NCI-H1092 treated with DMSO at 0.1 percent for 48 hours (cell line): Measurements from ENCODE around the gene ADAMTS19.
A peak's percentile ranks its signal among the peaks of the same experiment; 100 is the strongest.

ENCODE experiments used
- DNase-seq: peaks from one replicate; lab custom pipeline; 2025; lab: John Stamatoyannopoulos, UW

The ADAMTS19 gene

DNA sequence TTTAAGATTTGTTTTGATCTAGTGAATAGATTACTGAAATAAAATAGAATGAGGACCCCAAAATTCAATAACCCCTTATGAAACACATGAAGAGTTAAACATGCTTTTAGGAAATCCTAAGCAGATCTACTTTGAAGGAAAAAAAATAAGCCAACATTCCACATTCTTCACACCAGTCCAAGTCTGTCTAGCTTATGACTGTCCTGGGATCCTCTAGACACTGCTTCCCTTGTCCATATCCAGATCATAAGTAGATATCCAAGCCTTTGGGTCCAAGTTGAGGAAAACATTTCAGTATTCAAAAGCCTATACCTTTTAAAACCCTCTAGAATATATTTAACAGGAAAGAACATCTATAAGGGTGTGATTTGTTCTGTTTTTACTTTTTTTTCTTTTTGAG lies 228.9 kb downstream of the ADAMTS19 start:
- DNase-seq = no peak

DNA sequence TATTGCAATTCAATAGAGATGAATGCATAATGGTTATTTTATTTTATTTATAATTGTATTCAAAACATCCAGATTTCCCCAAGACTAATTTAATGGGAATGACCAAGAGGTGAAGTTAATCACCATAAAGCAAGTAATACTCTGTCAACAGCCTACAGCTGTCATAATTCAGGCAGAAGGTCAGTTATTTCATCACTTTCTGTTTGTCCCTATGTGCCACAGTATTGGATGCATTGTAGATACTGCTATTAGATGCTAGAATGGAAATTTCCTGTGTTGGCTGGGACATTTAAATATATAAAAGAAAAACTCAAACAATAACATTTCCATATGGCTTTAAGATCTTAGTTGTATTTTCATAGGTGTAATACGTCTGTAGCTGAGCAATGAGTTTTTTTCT lies 231.1 kb downstream of the ADAMTS19 start:
- no peak for DNase-seq

DNA sequence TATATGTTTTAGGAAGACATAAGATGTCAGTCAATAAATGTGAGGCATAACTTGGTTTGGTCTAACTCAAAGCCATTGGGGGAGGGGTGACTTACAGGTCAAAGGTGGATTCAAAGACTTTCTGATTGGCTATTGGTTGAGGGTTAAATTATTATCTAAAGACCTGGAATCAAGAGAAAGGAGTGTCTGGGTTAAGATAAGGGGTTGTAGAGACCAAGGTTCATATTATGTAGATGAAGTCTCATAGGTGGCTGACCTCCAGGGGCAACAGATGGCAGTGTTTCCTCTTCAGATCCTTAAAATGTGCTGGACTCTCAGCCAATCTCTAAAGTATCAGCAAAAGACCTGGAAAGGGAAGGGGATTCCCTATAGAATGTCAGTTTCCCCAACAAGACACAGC lies 236.5 kb downstream of the ADAMTS19 start:
- DNase-seq = no peak

DNA sequence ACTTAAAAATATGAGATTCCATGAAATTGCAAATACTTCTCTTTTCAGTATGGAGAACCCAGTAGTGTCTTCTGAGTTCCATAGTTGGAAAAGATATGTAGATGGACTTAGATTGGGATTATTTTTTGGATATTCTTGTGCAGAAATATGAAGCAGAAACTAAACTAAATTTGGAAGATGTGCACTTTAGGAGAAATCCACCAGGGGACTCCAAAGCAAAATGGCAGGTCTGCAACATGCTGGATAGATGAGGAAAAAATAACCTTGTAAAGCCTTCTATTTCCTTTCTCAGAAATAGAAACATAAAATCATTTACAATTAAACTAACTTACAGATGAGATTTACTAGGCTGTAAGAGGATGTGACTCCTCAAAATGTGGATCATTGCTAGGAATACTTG lies 238.6 kb downstream of the ADAMTS19 start:
- no peak for DNase-seq

DNA sequence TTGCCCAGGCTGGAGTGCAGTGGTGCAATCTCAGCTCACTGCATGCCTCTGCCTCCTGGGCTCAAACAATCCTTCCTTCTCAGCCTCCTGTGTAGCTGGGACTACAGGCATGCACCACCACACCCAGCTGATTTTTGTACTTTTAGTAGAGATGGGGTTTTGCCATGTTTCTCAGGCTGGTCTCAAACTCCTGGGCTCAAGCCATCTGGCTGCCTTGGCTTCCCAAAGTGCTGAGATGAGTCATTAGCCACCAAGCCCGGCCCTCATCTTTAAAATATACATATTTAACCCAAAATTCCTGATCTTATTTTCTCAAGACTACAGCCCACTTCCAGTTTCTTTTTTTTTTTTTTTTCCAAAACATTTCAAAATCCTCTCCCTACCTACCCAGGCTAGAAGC lies 256.1 kb downstream of the ADAMTS19 start:
- no peak for DNase-seq

DNA sequence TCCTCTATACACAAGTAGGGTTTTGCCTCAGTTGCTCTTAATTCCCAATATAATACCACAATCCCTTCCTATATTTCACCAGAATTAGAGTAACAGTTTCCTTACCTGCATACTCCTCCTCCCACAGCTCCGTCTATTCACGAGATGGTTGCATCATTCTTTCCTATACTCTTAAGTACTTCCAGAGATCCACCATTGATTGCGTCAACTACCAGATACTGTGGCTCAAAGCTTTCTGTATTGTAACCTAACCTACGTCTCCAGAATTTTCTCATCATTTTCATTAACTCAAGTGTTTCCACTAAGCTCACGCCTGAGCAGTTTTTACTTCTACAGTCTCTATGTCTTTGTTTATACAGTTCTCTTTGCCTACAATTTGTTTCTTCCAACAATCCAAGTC lies 256.6 kb downstream of the ADAMTS19 start:
- DNase-seq = no peak

DNA sequence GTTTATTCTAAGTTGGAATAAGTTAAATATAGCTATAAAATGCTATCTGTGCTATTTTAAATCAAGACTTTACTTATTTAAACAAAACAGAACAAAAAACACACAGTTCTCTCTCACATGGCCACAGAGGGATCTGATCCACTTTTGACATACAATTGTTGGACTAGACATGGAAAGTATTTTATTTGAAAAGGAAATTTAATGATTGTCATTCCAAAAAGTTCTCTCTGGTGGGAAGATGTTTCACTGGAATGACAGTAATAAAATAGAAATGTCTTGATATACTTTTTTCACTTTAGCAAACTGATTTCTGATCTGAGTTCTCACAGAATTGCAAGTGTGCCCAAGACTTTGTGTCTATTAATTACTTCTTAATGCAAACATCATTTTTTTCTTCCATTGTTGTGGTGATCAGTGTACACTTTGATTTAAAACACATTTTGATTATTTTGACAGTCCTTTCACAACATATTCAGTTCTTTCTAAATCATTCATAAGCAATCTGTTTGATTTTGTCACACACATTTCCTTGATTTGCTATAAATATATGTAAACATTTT lies 257.7 kb downstream of the ADAMTS19 start:
- no peak for DNase-seq

DNA sequence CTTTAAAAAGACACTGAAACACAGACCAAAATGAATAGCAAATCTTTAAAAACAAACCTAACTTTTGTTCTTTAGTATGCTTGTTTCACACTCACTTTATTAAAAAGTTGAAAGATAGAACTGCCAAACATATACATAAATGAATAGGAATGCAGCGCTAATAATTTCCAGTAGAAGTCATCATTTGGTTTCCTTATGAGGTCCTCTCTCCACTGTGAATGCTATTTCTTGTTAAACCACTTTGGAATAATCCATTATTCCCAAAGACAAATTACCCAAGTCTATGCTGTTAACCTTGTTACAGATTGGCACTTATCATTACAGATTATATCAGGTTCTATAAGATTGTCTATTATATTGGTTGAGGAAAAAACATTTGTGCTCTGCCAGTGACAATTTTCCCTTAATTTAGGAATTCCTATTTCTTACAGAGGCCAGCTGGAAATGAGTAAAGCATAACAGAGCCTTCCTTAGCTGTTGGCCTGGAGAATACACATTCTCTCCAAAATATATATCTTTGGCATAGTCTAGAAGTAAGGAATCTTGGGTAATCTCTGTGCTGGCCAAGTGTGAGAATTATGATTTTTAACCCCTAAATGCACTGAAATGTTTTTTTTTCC lies 258.5 kb downstream of the ADAMTS19 start:
- no peak for DNase-seq

DNA sequence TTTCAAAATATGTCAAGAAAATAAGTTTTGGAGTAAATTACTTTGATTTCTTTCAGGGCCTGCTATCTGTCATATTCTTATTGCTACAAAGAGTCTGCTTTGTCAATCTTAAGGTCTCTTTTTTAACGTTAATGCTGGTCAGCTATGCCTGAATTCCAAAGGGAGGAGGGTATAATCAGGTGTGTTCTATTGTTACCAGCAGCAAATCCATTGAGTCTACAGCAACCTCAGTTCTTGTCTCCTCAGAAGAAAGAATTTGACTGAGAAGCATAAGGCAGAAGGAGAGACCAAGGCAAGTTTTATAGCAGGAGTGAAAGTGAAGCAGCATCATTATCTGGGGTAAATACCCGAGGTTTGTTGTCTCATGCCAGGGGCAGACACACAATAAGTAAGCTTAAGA lies 264.1 kb downstream of the ADAMTS19 start:
- DNase-seq = no peak

DNA sequence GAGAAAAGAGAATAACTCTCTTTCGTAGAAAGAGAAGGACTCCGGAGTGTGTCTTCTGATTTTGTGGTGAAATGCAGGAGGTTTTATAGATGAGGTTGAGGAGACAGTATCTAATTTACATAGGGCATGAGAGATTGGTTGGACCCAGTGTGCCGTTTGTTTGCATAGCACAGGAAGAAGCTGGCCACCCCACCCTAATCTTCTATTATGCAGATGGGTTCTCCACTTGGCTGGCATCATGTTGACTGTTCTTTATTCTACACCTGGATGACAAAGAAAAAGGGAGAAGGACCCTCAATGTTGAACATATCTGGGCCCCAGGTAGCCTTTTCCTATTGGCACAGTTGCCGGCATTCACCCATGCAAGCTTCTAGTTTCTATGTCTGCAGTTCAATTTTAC lies 264.5 kb downstream of the ADAMTS19 start:
- no peak for DNase-seq

DNA sequence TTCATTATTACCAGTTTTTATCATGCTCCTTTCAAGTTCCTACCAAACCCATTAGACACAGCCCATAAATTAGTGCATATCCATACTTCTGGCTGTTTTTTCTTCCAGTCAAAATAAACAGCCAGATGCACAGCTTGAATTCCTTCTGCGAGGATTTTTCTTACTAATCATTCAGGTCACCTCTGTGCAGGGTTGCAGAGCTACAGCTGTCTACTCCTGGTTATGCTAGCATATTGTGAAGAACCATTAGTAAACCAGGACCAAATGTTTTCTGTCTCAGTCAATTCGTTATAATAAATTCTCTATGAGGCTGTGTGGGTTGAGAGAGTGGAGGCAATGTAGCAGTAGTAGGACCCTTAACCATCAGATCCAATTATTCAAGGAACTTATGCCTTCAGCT lies 279.7 kb downstream of the ADAMTS19 start:
- DNase-seq = no peak

DNA sequence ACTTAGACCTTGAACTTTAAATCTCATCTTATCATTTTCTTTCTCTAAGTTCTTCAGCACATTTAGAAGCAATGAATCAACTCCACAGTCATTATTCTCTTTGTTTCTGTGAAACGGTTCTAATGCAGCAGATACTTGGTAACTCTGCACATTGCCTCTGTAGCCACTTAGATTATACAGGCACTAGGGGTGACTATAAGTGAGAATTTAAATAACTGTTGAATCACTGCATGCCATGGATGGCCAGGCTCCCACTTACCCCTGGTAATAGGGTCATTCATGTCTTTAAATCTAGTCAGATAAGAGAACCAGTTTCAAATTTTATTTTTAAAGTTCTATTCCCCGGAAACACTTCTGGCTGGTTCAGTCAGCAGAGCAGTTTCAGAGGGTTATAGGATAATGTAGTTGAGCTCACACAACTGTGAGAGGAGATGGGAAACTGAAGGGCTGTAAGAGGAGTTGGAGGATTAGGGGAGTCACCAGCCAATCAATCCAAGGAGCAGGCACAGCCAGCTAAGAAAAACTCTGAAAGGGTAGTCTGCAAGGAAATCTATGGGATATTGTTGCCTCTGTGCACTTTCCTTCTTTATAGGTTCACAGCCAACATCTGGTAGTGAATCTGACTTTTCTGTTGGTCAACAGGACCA lies 283.6 kb downstream of the ADAMTS19 start:
- no peak for DNase-seq

DNA sequence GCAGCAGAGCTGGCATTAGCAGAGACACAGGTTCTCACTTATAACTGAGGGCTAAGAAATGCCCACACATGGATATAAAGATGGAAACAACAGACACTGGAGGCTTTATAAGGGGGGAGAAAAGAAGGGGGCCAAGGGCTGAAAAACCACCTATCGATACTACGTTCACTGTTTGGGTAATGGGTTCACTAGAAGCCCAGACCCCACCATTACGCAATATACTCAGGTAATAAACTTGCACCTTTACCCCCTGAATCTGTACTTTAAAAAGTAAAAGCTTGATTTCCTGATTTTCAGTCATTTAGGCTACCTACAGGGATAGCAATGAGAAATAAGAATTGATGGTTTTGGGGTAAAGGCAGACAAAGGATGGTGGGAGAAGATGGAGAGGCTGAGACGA lies 285.9 kb downstream of the ADAMTS19 start:
- no peak for DNase-seq

DNA sequence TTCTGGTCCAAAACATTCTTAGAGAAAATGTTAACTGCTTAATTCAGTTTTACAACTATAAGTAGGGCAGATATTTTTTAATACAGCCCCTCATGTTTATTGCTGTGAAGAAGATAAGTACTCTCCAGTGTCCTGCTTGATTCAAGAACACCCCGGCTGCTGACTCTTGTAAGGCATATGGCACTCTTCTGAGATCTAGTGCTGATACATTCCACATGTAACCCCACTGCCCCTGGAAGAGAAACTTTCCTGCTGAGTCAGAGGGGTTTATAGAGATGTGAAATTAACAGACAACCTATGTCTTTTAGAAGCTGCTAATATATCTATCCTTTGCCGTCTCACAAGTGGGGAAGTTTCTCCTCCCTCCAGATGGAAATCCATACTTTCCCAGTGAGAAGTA lies 286.8 kb downstream of the ADAMTS19 start:
- no peak for DNase-seq

DNA sequence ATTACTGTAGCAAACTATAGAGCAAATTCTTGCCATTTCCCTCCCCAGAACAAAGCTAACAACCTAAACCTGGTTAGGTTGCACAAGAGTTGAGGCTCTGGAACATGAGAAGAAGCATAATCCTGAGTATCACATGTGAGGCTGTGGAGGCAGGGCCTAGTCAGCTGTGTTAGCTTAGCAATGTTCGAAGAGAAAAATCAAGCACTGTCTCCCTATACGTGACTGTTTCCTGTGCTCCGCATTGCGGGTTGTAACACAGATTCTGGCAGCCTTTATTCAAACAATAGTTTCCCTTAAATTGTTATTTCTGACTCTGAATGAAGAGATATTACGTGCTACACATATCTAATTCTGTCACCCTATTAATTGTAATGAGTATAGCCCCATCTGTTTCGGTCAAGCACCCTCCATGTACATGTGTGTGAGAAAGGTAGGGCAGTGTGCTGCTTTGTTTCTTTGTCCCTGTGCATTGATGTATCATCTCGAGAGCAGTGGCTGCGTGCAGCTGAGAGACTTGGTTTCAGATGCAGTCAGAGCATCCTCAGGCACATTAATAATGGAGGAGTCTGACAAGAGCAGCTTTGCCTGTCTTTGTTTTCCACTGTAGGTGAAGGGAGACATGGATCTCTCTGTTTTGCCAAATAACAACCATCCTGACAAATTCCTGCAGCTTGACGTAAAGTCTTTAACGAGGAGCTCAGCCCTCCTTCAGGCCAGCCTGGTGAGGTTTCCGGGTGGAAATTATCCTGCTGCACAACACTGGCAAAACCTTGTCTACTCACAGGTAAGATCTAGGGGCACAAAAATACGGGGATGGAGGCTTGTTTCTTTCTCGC lies 287.7 kb downstream of the ADAMTS19 start, which contains the start of gene MINAR2:
MINAR2 (plus strand) TSS at position 523 of the 836 bp plus-strand sequence; CDS start at position 620, 97 bp downstream.
- no peak for DNase-seq

DNA sequence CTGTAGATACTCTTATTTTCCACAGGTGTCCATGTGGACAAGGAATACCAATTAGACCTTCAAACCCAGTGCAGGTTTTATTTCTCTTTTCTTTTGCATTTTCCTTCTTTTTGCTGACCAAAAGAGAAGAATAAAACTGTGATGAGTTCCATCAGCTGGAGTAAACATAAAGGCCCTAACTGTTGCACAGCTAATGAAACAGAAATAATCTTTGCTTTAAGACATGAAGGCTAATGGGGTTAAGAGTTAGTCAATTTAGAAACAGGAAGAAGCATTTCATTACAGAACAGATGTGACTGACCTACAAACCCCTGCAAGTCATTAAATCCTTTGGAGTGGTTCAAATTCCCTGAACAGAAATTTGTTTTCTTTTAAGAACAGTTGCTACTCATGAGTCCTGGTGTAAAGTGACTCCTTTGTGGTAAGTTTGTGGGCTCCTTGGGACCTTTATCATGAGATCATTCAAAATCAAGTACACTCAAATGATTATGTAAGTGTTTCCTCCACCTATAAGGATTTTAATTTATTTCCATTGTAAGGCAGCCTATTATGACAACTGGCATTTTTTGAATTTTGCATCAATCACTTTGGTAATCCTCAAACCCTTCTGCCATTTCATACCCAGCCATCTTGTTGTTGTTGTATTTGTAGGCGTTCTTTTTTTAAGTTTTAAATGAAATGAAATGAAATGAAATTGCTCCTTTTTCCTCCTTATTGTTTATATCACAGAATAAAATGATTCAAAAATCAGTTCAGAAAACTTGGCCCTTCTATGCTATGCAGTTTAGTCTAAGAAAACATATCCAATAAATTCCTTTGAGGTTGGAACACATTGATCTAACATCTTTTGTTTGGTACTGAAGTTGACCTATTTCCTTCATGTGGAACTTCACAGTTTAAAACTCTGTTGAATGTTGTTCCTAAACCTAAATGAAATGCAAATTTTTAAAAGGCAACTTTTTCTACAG lies 289.1 kb downstream of the ADAMTS19 start:
- no peak for DNase-seq

DNA sequence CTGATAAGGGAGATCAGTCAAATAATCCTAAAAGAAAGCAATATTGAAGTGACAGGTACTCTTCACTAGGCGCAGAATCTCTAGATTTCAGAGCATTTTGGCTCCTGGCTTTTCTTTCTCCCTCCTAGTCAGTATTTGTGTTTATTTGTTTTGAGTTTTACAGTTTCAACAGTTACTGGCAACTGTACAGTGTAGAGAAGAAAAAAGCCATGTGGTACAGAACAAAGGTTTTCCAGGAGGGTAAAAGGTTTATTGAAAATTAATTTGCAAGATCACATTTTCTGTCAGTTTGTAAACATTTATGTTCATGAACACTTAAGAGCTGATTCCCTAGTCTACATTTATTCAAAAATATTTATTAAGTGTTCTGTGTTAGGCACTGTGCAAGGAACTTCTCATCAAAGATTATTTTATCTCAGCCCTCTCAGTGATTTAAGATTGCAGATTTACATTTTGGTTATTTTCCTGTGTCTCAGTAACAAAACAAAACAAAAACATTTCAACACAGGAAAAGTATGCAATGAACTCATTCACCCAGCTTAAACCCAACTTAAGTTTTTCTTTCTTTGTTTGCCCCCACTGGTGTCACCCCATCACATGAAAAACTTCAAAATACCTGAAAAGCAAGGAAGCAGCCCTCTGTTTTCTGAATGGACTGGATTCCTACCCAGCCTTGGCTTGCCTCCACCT lies 300.7 kb downstream of the ADAMTS19 start:
- DNase-seq = no peak

DNA sequence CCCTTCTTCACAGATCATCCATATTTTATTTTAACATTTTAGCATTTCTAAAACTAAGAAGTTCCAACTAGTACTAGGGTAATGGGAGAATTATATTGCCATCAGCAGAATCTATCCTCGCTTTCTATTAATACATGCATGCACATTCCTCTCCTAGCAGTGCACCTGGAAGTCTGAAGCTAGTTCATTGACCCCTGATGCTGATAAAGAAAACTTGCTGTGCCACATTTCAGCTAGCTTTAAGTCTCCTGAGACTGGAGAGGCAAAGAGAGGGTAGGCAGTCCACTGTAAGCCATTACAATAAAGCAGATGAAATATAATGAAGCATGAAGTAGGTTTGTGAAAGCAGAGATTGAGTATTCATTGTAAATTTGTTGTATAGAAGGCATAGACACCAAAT lies 303.6 kb downstream of the ADAMTS19 start:
- DNase-seq = no peak

DNA sequence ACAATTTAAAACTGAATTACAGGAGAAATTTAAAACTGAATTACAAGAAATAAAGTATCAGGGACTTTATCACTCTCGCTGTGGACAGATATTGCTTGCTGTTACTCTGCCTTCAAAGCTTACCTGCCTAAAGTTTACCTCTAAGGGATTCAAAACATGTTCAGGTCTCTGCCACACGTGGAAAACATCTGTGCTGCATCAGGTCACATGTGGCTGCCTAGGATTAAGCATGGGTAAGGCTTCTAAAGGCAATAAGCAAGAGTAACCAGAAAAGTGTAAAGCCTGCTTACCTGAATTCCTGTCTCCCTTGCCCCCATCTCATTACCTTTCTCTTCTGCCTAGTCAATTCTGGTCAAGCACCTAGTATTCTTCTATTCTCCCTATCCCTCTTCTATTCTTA lies 306.7 kb downstream of the ADAMTS19 start:
- no peak for DNase-seq

DNA sequence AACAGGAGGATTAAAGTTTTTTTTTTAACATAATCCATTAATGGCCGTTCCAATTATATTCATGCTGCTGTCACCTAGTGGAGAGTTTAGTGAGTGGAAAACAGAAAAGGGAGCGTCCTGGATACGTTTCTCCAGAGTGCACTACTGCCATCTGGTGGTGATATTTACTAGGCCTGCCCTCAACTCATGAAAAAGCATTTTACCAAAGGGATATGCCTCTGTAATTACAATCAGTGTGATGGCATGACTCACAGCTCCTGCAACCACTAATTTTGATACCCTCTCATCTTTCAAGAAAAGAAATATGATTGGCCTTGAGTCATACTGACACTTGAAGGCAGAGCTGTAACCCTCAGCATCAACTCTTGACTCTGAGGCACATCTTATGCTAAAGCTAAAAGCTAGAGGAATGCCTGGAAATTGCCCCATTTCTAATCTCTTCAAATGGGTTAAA lies 307.9 kb downstream of the ADAMTS19 start:
- DNase-seq = peak; percentile 60

DNA sequence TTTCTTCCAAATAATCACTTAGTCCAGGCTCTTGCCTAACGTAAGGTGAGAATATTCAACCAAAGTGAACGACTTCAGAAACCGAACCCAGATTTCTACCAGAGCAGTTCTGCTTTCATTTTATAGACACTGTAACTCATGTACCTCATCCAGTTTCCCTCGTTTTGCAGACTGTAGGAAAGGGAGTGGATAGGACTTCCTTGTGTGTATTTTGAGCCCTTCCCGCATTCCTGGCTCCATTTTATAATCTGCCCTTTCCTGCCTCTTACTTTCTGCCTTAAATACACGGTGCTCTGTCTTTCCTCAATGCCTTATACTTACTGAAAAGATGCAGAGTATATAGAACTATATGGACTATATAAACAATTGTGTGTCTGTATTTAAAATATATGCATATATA lies 308.6 kb downstream of the ADAMTS19 start:
- no peak for DNase-seq
